HG02798 (cell line): ENCODE measurements around the gene ZNF331.
"Not testable (repeated sequence)": the region's sequence is repeated elsewhere in the genome, so short reads cannot be mapped to it uniquely, and the experiment has no call there.

Experiments
- ATAC-seq: cut with Tn5 transposase; IDR thresholded peaks from one replicate; pipeline ENCODE4 v1.9.1; 2021; ENCODE audit warnings: mild to moderate bottlenecking; ENCODE audit not compliant: unreplicated experiment, poor library complexity

ZNF331 gene

DNA sequence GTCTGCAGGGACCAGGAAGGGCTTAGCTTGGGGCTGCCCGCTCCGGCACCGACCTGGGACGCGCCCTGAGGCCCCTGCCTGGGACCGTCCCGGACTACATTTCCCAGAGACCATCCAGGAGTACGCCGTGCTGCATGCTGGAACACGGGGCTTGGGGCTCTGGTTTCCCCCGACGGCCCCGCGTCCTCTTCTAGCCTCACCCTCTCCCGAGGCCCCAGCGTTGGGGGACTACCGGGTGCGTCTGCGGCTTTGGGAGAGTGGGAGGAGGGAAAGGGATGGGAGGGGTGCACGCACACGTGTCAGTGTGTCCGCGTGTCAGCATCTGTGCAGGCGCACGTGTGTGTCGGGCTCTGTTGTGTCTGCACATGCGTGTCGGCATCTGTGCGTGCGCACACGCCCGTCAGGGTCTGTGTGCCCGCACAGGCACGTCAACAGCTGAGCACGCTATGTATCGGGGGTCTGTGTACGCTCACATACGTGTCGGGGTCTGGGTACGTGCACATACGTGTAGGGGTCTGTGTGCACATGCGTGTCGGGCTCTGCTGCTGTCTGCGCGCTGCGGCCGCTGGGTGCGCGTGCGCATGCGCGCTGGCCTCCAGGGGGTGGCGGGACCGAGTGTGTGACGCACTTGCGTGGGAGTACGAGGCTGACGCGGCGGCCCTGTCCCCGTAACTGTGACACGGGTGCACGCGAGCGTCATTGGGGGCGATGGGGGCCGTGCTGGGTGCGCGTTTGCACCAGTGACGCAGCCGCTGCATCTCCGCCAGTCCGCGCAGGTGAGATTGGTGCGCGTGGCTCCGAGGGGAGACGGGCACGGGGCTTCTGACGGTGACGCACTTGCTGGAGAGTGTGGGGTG is at the start of gene ZNF331:
TSS of gene ZNF331 (plus strand) at position 625 of the 857 bp plus-strand sequence. CDS start 31,232 bp downstream, outside the sequence.
- peak; percentile 86 for ATAC-seq

DNA sequence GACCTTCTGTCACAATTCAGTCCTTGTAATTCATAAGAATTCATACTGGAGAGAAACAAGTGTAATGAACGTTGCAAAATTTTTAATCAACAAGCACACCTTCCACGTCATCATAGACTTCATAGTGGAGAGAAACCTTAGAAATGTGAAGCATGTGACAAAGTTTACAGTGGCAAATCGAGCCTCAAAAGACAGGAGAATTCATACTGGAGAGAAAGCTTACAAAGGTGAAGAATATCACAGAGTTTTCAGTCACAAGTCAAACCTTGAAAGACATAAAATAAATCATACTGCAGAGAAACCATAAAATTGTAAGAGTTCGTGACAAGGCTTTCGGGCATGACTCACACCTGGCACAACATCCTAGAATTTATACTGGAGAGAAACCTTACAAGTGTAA is 45.8 kb upstream of the ZNF331 start:
- no peak for ATAC-seq

DNA sequence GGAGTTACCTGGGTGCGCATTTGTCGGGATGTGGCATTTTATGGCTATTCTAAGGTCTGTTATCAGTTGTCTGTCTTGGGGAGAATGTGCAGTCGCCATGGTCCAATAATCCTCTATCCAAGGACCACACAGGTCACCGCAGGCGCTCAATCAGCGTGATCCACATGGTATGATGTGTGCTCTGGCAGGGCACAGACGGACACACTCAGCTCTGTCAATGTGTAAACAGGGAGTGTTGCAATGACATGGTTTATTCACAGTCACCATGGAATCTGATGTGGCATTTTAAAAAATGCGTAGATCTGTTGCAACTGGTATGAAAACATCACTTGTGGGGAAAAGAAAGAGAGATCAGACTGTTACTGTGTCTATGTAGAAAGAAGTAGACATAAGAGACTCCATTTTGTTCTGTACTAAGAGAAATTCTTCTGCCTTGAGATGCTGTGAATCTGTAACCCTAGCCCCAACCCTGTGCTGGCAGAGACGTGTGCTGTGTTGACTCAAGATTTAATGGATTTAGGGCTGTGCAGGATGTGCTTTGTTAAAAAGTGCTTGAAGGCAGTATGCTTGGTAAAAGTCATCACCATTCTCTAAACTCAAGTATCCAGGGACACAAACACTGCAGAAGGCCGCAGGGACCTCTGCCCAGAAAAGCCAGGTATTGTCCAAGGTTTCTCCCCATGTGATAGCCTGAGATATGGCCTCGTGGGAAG is 40.5 kb upstream of the ZNF331 start:
- ATAC-seq = not testable (repeated sequence)

DNA sequence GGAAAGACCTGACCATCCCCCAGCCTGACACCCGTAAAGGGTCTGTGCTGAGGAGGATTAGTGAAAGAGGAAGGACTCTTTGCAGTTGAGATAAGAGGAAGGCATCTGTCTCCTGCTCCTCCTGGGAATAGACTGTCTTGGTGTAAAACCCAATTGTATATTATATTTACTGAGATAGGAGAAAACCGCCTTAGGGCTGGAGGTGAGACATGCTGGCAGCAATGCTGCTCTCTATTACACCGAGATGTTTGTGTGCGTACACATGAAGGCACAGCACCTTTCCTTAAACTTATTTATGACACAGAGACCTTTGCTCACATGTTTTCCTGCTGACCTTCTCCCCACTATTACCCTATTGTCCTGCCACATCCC is 39.9 kb upstream of the ZNF331 start:
- ATAC-seq = not testable (repeated sequence)

DNA sequence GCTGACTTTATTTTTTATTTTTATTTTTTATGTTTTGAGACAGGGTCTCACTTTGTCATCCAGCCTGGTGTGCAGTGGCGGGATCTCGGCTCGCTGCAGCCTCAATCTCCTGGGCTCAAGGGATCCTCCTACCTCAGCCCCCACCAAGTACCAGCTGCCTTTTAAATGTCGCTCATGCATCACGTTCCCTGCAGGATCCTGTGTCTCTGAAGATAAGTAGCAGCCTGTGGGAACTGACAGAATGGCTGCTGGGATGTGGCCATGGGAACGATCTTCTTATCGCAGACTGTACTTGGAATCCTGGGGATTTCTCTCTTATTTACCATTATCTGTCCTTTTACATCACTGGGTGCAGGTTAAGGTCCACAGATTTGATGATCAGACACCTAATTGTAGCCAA is 34.8 kb upstream of the ZNF331 start:
- not testable (repeated sequence) for ATAC-seq

DNA sequence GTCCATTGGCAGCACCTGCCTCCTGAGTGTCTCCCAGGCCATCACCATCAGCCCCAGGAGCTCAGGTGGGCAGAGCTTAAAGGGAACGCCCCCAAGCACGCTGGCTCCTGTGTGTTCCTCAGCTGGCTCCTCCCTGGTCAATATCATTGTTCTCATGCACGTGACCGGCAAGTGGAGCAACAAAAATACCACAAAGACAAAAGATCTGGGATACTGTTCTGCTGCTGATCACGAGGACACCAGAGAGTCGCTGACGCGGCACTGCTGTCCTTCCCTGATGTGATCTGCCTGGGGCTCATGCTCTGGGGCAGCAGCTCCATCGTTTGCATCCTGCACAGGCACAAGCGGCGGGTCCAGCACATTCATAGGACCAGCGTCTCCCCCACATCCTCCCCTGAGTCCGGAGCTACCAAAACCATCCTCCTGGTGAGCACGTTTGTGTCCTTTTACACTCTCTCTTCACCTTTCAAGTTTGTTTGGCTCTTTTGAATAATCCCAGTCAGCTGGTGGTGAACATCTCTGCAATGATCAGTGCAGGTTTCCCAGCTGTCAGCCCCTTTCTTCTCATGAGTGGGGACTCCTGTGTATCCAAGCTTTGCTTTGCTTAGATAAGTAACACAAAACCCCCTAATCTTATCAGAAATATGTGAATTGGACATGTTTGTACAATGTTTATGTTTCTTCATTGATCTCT is 34.1 kb upstream of the ZNF331 start:
- ATAC-seq = not testable (repeated sequence)

DNA sequence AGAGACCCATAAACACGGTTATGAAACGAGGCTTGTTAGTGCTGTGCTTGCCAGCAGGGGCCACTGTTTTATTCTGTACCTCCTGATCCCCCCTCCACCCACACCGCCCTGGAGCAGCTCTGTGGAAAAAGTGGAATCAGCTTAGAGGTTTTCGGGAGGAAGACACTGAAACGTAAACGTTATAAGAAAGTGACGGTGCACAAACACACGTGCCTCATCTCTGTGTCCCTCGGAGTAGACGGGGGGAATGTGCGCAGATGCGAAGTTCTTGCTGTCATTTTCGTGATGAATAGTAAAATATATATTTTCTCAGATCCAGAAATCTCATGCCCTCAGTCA is 33.6 kb upstream of the ZNF331 start:
- ATAC-seq = not testable (repeated sequence)

DNA sequence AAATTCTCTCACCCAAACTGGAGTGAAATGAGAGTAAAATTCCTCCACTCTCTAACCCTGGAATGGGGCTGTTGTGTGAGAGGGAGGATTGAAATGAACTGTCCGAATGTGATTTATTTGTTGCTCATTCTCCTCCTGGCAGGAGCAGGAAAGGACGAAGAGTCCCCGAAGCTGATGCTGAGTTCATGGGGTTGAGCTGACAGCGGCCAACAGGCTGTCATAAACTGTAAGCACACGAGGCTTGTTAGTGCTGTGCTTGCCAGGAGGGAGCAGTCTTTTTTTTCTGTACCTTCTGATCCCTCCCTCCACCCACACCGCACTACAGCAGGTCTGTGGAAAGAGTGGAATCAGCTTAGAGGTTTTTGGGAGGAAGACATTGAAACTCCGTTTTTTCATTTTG is 33.1 kb upstream of the ZNF331 start:
- ATAC-seq = no peak

DNA sequence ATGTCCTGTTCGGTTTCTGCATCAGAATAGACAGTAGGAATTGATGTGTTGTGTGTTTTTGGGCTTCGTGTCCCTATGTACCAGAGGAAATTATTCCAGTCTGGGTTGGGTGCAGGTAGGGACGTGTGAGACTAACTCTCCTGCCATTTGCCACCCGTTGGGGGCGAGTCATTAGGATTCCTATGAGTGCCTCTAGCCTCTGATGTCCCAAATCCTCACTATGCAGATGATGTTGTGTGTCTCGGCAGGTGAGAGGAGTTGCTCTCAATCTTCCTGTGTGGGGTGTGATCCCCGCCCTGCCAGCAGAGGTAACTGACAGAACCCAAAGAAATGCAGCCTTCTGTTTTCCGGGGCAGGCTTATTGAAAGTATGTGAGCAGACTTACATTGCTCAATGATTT is 31.2 kb upstream of the ZNF331 start:
- no peak for ATAC-seq

DNA sequence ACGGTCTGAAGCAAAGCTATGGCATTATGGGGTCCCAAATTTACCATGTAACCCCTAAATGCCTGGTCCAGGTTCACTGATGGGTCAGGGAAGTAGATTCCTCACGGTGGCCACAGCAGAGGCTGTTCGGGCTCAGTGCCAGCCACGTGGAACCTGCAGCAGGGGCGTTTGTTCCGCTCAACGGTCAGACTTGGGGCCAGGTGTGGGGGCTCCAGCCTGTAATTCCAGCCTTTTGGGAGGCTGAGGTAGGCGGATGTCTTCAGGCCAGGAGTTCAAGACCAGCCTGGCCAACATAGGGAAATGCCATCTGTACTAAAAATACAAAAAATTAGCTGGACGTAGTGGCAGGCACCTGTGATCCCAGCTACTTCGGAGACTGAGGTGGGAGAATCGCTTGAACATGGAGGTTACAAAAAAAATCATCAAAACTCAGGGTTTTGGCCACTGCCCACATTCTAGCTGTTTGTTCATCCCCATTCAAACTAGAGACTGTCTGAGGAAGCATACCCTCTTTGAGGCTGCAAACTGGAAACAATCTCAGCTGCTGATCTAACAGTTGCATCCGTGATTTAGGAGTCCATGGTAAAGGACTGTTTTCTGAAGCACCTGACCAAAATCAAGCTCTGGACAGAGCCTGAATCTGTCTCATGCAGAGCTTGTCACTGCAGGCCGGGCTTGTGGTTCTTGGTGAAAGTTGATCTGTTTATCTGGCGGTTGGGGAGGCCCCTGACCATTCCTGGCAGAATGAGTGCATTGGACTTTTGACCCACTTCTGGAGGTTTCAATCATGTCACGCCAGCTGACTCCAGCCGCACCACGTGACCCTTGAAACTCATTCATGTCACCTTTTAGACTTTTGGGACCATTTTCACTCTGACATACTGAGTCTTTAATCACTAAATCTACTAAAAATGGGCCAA is 30.2 kb upstream of the ZNF331 start:
- ATAC-seq = no peak

DNA sequence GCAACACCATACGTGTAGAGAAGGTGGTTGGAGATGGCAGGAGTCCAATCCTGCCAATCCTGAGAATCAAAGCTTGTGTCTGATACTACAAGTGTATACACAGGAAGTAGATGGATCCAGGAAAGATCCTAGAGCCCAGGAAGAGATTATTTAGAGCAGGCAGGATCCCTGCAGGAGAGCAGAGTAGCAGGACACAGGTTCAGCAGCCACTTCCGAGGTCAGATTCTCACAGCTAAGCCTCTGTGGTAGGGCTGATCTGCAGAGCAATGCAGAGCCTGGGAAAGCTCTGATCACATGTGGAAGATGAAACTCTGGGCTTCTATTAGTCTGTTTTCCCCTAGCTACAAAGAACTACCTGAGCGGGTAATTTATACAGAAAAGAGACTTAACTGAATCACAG is 28.5 kb upstream of the ZNF331 start:
- no peak for ATAC-seq

DNA sequence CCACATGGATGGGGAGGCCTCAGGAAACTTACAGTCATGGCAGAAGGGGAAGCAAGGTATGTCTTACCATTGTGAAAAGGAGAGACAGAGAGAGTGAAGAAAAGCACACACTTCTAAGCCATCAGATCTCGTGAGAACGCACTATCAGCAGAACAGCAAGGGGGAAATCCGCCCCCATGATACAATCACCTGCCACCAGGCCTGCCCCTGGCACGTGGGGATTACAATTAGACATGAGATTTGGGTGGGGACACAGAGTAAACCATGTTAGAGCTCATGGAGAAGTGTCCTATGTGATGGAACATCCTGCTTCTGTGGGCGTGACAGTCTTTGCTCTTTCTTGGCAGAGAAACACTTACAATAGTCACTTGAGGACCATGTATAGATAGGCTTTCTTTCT is 28.1 kb upstream of the ZNF331 start:
- no peak for ATAC-seq

DNA sequence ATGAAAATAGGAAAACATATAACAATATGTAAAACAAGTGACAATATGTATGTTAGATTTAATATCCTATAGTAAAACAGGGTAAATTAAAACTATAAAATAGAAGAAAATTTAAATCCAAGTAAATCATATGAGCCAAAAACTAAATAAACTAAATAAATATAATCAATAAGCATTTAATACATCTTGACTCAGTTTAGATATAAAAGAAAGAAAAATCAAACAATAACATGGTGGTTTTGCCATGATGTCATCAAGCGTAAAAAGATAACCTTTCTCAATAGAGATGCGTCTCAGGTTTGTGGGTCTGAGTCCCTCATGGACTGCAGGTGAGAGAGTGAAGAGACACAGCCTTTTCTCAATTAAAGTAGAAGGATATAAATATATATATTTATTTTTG is 26.6 kb upstream of the ZNF331 start:
- ATAC-seq = no peak

DNA sequence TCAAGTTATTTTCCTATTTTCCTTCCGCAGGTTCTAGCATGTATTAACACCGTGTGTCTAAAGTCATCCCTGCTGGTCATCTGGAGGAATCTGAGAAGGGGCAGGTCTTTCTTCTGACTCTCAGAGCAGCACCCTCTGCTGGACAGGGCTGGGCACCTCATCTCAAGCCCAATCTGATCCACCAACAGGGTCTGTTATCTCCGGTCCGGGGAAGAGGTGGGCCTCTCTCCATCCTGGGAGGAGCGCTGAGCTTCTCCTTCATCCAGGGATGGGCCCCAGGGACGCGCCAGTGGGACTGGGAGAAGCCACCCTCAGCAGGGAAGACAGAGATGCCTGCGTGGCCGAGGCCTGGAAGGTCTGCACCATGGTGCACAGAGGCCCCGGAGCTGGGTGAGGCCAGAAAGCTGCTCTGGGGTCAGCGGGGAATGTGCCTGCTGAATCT is 26.0 kb upstream of the ZNF331 start:
- ATAC-seq = no peak

DNA sequence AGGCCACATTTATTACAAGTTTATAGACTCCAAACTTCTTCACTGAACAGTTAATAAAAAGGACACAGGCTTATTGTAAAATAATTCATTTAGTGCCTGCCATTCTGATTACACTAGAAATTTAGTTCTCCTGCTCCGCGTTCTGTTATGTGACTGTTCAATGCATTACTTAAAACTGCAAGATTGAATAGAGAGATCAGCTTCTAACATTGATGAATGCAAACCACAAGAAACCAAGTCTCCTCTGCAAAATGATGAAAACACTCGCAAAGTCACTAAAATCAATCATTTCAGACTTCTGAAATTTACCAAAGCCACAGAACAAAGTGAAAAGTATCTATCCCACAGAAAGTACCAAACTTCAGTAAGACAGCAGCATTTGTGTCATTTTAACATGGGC is 22.9 kb upstream of the ZNF331 start:
- not testable (repeated sequence) for ATAC-seq

DNA sequence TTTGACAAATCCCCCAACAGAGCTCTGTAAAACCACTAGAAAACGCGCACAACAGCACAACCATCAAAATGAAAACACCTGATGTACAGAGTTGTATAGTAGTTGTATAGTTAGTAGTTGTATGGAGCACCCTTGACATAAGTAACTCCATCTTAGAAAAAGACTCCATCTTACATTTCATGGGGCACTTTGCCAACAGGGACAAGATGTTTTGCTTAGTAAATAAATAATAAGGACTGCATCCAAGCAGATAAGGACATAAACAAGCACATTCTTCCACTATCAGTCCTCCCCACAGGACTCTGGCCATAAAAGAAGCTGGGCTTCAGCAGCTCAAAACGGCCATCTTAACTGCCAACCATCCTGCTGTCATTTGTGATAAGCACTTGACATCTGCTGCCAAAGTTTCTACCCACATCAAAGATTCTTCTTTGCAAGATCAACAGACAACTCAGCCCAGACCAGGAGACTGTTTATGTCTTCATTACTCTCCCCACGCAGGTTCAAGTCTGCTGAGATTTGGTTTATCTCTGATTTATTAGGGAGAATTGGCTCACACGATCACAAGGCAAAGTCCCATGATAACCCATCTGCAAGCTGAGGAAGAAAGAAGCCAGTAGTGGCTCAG is 20.7 kb upstream of the ZNF331 start:
- no peak for ATAC-seq

DNA sequence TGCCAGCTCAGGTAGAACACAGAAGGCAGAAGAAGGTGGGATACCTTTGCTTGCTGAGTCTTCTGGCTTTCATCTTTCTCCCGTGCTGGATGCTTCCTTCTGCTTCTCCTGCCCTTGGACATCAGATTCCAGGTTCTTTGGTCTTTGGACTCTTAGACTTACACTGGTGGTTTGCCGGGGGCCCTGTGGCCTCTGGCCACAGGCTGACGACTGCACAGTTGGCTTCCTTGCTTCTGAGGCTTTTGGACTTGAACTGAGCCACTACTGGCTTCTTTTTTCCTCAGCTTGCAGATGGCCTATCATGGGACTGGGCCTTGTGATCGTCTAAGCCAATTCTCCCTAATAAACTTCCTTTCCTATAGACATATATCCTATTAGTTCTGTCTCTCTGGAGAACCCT is 19.8 kb upstream of the ZNF331 start:
- ATAC-seq = no peak

DNA sequence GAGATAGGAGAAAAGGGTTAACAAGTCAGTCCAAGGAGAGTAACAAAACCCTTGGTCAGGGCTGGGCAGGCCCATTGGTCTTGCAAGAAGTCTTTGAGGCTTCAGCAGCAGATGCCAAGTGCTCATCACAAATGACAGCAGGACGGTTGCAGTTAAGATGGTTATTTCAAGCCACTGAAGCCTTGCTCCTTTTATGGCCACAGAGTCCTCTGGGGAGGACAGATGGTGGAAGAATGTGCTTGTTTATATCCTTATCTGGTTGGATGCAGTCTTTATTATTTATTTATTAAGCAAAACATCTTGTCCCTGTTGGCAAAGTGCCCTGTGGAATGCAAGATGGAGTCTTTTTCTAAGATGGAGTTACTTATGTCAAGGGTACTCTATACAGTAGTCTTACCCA is 19.2 kb upstream of the ZNF331 start:
- no peak for ATAC-seq

DNA sequence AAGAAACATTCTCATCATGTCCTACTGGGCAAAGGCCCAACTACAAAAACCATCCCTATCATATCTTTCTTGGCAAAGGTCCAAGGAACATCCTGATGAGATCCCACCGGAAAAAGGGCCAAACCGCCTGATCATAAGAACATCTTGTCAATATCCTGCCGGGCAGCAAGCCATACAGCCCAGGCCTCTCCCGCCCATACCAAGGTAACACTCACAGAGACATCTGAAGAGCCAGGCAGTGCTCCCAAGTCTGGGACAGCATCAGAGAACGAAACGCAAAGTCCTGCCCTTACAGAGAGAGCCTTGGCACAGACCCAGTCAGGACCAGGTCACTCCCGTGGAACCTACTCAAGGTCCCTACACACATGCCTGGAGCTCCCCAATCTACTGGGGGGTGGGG is 18.5 kb upstream of the ZNF331 start:
- ATAC-seq = no peak

DNA sequence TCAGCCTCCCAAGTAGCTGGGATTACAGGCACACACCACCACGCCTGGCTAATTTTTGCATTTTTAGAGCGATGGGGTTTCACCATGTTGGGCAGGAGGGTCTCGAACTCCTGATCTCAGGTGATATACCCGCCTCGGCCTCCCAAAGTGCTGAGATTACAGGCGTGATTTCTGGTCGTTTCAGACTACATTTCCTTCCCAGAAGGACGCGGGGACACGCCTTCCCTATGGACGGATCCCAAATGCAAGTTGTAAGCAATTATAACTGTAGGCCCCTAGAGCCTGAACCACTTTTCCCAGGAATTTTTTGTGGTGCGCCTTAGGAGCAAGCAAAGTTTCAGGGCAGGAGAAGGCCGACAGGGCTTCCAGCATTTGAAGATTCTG is 17.8 kb upstream of the ZNF331 start:
- no peak for ATAC-seq
